Chondrocyte (in vitro differentiated cells): ENCODE results near the gene SLC8A1. TPM values are rescaled to one million over a fixed set of nuclear protein-coding genes. Genes with fewer than 3 reads are reported as not detected.
A peak's percentile ranks its signal among the peaks of the same experiment; 100 is the strongest.

Experiments used
- DNase-seq: peaks from one replicate; pipeline ENCODE4 v3.0.0; 2021; ENCODE audit warnings: mixed read lengths, low spot score
- H3K27ac Mint-ChIP-seq: one replicate; pipeline ENCODE4 v1.8.0; 2021; ENCODE audit warnings: mild to moderate bottlenecking, moderate library complexity, mixed read lengths; ENCODE audit not compliant: unreplicated experiment
- H3K27me3 Mint-ChIP-seq: 2 replicates; pipeline ENCODE4 v1.8.0; 2021; ENCODE audit warnings: low read depth, mixed read lengths
- H3K36me3 Mint-ChIP-seq: 2 replicates; pipeline ENCODE4 v1.8.0; 2021; ENCODE audit warnings: low read depth, mixed read lengths
- H3K4me1 Mint-ChIP-seq: 2 replicates; pipeline ENCODE4 v1.8.0; 2021; ENCODE audit warnings: low read depth, mild to moderate bottlenecking, mixed read lengths
- H3K4me3 Mint-ChIP-seq: one replicate; pipeline ENCODE4 v1.8.0; 2021; ENCODE audit warnings: mild to moderate bottlenecking, moderate library complexity, mixed read lengths; ENCODE audit not compliant: unreplicated experiment
- H3K9me3 Mint-ChIP-seq: 2 replicates; pipeline ENCODE4 v1.8.0; 2021; ENCODE audit warnings: low read depth, mixed read lengths
- long read RNA-seq: library from polyadenylated mRNA; stranded (forward); transcript quantifications from one replicate; pipeline ENCODE4 v2.0.0, GENCODE V29; 2021
- total RNA-seq: library from RNA; stranded (reverse); gene quantifications from 3 replicates; pipeline ENCODE4 v1.2.1, GENCODE V29; 2021
- TF ChIP-seq, protein P1 (sequence below): fragments of 200-600 bp; sonication (generic); IDR thresholded peaks from 2 replicates; pipeline ENCODE4 v1.5.0; 2021; ENCODE audit warnings: antibody characterized with exemption, mild to moderate bottlenecking, moderate library complexity

Gene SLC8A1
- 50.4 to 53.7 TPM (median 52.7 TPM) in 3 replicates for total RNA-seq
- long read RNA-seq, partial matches to known transcripts = 1 of 3 reads
- long read RNA-seq, other reads (novel, unspliced or antisense) = 2 of 3 reads

DNA sequence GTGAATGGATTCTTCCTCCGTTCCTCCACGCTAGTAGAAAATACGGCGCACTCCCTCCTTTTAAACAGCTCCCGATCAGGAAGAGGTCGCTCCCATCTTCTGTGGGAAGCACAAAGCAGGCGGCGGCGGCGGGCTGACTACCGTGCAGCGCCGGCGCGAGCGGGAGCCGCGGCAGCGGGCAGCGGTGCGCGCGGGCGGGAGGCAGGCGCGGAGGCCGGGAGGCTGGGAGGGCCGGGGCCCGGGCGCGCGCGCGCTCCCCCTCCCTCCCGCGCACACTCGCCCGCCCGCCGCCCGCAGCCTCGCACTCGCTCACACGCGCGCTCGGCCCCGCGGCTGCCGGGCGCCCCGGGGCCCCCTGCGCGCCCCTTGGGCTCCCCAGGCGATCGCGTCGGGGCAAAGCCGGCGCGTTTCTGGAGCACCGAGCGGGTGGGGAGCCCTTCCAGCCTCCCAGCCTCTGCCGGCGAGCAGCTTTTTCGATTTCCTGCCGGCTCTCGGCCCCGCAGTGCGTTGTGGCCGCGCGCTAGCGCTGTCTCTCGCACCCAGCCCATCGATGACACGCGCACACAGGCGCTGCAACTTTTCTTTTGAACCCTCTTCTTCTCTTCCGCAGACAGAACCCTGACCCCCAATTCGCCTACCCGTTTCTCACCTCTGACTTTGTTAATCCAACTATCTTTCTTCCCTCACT, at the start of gene SLC8A1:
Gene SLC8A1 (minus strand): TSS at position 173 of the 688 bp plus-strand sequence.
- Mint-ChIP-seq H3K27me3 (no peaks in the 10 kb centered on the region), H3K4me1 (peaks cover 36% of the 10 kb centered on the region), H3K9me3 (no peaks in the 10 kb centered on the region), H3K36me3 (peaks cover 6% of the 10 kb centered on the region), H3K27ac (peak within 1 kb of the TSS; percentile 95), H3K4me3 (peak within 1 kb of the TSS; percentile 97)
- no peak for DNase-seq
- TF ChIP-seq, protein P1, sequence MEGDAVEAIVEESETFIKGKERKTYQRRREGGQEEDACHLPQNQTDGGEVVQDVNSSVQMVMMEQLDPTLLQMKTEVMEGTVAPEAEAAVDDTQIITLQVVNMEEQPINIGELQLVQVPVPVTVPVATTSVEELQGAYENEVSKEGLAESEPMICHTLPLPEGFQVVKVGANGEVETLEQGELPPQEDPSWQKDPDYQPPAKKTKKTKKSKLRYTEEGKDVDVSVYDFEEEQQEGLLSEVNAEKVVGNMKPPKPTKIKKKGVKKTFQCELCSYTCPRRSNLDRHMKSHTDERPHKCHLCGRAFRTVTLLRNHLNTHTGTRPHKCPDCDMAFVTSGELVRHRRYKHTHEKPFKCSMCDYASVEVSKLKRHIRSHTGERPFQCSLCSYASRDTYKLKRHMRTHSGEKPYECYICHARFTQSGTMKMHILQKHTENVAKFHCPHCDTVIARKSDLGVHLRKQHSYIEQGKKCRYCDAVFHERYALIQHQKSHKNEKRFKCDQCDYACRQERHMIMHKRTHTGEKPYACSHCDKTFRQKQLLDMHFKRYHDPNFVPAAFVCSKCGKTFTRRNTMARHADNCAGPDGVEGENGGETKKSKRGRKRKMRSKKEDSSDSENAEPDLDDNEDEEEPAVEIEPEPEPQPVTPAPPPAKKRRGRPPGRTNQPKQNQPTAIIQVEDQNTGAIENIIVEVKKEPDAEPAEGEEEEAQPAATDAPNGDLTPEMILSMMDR = no peak

DNA sequence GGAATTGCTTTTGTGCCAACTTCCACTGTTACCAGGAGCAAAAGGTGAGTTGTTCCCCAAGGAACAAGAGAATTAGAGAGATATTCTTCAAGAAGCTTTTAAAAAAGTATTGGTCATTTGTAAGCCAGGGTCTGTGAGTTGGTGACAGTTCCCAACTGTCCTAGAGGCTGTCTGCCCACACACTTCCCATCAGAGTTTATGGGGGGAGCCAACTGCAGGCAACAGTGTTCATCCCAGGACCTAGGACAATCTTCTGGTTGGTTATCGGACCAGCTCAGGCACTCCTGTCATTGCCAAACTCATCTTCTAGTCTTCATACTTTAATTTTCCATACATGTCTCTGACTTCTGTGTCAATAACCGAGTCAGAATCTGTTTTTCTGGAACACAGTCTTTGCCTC, 47.5 kb upstream of the SLC8A1 start:
- Mint-ChIP-seq H3K4me1 (no peaks in the 10 kb centered on the region), H3K27ac (no peak overlapping the region), H3K9me3 (no peaks in the 10 kb centered on the region), H3K27me3 (peaks cover 49% of the 10 kb centered on the region), H3K36me3 (peaks cover 3% of the 10 kb centered on the region), H3K4me3 (no peak overlapping the region)
- no peak for DNase-seq
- TF ChIP-seq, protein P1 = no peak

DNA sequence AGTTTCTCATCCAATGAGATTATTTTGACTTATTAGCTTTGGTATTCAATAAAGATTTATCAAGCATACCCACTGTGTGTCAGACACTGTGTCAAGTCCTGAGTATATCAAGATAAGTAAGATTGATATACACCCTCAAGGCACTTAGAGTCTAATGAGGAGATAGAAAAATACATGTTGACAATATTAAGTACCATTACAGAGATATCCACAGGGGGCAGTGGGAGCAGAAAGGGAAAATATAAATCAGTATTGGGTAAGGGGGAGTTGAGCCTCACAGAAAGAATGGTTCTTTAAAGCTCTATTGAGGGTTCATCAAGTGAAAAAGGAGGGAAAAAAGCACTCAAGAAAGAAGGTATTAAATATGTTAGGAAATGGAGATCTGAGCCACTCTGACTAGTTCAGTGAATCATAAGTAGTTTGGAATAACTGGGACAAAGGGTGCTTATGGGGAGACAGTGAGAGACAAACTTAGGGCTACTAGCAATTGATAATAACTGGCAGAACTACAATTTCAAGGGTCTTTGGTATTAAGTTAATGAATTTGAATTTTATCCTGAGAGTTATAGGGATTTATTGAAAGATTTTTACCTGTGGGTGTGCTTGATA, 45.5 kb upstream of the SLC8A1 start:
- no peak for DNase-seq
- no peak overlapping the region for H3K27ac Mint-ChIP-seq
- peaks cover 41% of the 10 kb centered on the region for H3K27me3 Mint-ChIP-seq
- no peak overlapping the region for H3K4me3 Mint-ChIP-seq
- no peaks in the 10 kb centered on the region for H3K4me1 Mint-ChIP-seq
- peaks cover 2% of the 10 kb centered on the region for H3K36me3 Mint-ChIP-seq
- TF ChIP-seq, protein P1 = peak; percentile 19
- no peaks in the 10 kb centered on the region for H3K9me3 Mint-ChIP-seq

DNA sequence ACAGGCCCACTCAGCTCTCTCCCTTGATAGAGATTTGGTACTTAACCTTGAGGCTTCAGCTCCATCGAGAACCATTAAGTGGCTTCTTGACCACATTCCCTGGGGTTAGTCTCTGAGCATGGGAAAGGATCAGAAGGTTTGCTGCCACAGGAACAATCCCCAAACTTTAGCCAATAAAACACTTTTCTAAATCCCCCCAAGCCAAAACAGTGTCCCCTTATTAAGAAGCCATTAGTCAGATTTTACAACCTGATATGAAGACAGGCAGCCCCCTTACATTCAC, 37.7 kb upstream of the SLC8A1 start:
- Mint-ChIP-seq H3K9me3 (no peaks in the 10 kb centered on the region), H3K27ac (no peak overlapping the region), H3K36me3 (no peaks in the 10 kb centered on the region), H3K4me1 (no peaks in the 10 kb centered on the region), H3K27me3 (peaks cover 2% of the 10 kb centered on the region), H3K4me3 (no peak overlapping the region)
- no peak for DNase-seq
- TF ChIP-seq, protein P1 = no peak

DNA sequence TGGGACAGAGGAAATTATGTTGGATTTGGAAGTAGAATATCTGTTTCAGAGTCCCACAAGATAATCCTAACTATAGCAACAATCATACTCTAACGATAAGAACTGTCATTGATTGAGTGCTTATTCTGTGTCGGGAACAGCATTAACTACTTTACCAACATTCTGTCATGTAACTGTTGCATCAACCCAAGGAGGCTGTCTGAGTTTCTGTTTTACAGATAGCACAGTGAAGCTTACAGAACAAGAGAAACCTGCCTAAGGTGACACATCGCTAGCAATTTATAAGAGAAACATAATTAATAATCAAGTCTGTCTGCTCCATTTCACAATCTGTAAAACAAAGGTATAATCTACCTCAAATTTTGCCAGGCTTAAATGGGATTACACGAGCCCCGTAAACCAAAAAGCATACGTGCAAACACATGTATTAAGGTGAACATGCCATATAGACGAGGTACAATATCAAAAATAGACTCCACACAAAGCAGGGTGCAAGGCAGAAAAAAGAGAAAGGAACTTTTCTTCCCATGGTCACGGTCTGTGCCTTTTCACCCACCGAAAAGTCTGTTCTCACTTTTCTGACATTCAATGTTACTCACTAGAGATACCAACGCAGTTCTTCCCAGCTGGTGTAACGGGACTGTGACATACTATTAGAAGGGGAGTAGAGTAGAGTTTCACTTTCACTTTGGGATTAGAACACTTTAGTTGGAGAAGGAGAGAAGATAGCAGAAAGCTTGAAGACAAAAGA, 37.2 kb upstream of the SLC8A1 start:
- Mint-ChIP-seq H3K4me3 (no peak overlapping the region), H3K9me3 (no peaks in the 10 kb centered on the region), H3K4me1 (no peaks in the 10 kb centered on the region), H3K36me3 (no peaks in the 10 kb centered on the region), H3K27me3 (peaks cover 4% of the 10 kb centered on the region), H3K27ac (no peak overlapping the region)
- DNase-seq = no peak
- TF ChIP-seq, protein P1 = no peak
